NCI-H345 (cell line): Measurements from ENCODE around the gene ANKRD44.
"Not testable (repeated sequence)": the region's sequence is repeated elsewhere in the genome, so short reads cannot be mapped to it uniquely, and the experiment has no call there.

Experiments used
- DNase-seq: peaks from one replicate; lab custom pipeline; 2025; lab: John Stamatoyannopoulos, UW

Gene ANKRD44

DNA sequence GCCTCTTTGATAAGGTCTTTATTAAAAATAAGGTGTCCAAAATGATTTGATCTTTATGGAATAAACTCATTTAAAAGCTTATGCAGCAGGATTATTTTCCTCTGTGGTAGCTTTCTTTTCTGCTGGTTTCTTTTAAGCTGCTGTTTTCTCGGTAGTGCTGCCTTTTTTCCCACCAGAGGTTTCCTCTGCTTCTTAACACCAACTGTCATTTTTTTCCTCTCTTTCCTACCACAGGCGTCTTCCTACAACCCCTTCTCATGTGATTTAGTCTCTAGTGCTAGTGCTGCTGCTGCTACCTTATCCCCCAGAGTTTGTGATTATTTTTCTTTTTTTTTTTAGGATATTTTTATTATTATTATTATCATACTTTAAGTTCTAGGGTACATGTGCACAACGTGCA lies 281.9 kb downstream of the ANKRD44 start:
- DNase-seq, result no peak

DNA sequence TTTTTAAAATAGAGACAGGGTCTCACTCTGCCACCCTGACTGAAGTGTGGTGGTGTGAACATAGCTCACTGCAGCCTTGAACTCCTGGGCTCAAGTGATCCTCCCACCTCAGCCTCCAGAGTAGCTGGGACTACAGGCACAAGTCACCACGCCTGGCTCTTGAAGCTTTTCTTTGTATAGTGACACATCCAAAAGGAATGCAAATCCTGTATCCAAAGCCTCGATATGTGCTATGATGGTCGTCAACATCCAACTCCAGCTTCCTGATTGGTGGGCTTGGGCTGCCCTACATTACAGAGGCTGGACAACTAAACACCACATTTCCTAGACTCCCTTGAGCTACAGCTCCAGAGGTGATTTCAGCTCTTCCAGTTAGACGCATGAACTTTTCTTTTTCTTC lies 282.4 kb downstream of the ANKRD44 start:
- no peak for DNase-seq

DNA sequence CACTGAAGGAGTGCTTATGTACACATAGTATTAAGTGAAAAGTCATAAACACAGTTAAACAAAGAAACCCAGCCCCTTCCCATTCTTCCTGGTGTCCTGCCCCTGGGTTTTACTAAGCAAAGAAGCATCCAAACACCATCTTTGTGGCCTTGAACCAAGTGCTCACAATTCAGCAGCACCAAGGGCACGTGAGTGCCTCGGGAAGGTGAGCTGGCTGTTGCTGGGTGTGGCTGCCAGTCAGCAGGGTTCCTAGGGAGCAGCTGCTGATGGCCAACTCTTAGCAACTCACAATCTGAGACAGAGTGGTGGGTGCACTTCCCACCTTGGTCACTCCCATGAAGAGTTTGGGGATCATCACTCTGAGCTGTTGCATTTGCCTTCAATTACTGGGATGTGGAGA lies 286.4 kb downstream of the ANKRD44 start:
- DNase-seq, result peak; percentile 2

DNA sequence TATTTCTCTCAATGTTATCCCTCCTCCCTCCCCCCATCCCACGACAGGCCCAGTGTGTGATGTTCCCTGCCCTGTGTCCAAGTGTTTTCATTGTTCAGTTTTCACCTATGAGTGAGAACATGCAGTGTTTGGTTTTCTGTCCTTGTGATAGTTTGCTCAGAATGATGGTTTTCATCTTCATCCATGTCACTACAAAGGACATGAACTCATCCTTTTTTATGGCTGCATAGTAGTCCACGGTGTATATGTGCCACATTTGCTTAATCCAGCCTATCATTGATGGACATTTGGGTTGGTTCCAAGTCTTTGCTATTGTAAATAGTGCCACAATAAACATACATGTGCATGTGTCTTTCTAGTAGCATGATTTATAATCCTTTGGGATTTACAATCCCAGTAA lies 289.7 kb downstream of the ANKRD44 start:
- DNase-seq, result not testable (repeated sequence)

DNA sequence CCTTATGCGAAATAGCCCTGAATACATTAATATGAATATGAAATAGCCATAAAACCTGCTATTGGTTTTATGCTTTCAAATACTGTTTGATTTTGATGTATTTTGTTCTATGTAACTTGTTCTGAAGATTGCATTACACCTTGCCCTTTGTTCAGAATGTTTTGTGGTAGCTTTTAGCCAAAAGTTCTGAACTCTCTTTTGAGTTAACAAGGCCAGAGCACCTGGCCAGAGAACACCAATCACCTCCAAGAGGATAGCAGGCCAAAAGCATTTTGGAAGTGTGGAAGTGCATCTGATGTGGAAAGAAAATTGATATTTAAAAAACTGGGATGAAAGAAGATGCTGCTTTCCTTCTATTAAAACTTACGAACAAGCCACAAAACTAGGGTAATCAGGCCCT lies 297.5 kb downstream of the ANKRD44 start:
- DNase-seq, result no peak

DNA sequence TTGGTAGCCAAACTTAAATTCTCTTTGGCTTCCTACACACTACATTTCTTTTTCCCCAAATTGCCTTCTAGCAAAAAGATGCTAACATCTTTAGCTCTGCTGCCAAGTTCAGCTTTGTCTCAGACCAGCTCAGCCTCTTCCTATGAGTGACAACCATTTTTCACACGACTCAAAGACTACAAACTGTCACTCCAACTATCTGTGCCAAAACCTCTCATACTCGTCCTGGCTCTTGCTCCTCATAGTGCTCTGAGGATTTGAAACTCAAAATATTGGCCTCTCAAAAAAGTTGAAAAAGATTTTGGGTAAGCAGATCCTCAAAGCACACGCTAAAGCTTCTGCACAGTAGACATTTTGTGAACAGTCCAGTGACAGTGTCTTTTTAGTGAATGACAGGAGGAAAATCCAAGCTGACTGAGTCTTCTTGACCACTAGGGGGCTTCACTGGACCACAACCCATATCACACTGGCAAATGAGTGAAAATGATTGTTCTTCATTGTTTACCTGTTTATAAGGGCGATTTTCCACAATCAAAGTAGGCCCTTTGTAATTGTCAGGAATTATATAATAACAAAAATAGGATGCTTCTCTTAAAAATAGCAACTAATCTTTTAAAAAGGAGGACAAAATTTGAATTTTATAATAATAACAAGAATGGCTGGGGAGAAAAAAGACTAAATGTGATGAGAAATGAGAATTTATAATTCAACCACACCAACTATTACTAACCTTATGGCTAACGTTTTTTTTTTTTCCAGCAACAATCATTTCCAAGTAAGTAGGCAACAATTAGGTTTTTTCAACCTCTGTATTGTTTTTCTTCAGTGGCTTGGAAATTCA lies 298.6 kb downstream of the ANKRD44 start:
- peak; percentile 62 for DNase-seq

DNA sequence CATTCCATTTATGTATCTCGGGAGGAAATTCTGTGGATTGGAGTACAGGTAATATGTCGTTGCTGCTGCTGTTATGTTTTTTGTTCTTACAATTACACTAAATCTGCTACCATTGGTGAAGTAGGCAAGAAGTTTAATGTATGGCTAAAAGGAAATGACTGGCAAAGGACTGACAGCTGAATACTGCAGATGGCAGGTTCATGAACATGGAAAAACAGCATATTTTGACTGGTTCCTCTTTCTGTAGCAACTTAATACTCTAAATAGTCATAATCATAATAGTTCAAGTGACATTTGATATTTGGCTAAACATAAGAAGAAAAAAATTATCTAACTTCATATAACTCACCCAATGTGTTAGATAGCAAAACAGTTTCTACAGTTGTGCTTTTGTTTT lies 299.6 kb downstream of the ANKRD44 start:
- no peak for DNase-seq

DNA sequence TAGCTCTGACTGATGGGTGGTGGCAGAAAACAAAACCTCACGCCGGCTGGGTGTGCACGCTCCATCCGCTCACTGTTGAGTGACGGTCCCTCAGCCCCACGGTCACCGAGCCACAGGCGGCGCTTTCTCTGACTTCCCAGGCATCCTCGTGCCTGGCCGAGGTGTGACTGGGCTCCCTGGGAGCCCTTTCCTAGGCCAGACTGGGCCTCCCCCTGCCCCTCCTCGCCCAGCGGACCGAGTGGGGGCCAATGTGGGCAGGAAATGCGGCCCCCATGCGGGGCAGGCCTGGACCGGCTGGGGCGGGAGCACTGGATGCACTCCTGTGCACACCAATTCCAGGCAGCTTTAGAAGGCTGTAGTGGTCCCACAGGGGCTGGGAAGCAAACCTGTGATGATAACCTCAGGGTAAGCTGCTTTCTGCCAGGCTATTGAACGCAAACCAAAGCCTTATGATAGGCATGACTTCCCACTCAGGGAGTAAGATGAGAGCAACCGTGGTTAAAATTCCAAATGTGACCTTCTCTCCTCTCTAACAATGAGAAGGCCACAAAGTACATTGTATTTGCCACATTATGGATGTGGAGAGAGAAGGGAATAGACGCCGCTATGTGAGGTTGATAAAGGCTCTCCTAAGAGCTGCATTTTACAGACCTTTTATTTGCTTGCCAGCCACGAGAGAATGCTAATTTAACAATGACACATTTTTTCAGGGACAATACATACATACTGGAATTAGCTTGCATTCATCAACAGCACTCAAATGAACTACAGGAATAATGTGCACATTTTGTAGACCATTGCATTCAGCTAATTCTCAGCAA lies 300.2 kb downstream of the ANKRD44 start:
- DNase-seq, result no peak

DNA sequence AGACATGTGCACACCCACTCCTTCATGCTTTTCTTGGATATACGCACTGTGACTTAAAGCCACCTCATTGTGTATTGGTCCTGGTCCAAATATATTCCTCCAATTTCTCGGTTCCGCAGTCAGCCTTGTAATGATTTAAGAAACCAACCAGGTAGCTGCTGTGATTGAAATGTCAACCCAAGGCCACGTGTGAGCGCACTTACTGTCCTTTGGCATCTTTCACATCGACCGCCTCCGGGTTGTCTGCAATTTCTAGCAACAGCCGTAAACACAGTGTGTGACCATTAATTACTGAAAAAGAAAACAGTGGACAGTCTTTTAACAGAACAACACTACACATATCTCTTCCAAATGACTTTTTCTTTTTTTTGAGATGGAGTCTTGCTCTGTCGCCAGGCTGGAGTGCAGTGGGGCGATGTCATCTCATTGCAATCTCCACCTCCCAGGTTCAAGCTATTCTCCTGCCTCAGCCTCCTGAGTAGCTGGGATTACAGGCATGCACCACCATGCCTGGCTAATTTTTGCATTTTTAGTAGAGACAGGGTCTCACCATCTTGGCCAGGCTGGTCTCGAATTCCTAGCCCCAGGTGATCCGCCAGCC lies 301.7 kb downstream of the ANKRD44 start:
- not testable (repeated sequence) for DNase-seq

DNA sequence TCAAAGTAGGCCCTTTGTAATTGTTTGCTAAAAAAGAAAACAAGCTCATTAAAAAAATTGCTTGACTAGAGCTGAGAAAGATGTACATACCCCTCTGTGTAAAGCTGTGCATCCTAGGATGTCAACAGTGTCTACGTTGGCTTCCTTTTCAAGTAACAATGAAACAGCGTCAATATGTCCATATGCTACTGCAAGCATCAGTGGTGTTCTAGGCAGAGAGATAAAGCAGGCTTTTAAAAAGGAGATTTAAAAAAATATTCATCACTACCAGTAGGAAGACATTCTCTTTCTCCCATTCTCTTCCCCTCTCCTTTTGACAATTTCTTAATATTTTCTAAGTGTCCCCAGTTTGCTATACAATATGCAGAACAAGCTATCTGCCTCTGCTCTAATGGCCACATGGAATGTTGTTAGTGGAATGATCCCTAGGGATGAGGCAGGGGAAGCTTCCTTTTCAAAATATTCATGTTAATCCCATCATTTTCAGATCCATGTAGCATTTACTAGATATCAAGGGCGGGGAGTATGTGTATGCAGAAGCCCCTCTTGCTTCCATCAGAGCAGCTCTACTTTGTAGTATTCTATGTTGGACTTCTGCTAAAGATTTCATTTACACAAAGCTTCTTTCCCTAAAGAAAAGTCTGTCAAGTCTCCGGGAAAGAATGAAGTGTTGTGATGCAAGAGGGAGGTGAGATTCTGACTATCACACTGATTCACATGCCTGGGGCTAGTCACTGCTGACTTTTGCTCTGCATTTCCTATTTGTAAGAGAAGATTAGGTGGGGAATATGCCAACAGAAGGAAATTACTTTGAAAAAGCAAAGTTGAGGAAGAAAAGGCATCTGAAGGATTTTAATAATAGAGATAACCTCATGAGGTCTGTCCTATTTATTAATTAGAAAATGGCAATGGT lies 302.6 kb downstream of the ANKRD44 start:
- DNase-seq, result no peak

DNA sequence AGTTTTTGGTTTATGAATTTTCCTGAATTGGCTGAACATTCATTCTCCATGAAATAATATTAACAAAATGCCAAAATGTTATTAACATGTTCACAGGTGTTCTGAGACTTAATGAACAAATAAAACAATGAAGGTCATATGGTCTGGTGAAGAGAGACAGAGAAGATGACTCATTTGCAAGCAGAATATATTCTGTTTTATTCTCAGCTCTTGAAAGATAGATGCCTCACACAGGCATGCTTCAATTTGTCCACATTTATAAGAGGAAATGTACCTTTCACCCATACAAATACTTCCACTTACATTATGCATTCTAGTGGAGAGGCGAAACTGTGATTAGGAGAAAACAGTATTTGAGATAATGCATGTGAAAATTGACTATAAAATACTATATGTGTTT lies 308.7 kb downstream of the ANKRD44 start:
- DNase-seq, result no peak

DNA sequence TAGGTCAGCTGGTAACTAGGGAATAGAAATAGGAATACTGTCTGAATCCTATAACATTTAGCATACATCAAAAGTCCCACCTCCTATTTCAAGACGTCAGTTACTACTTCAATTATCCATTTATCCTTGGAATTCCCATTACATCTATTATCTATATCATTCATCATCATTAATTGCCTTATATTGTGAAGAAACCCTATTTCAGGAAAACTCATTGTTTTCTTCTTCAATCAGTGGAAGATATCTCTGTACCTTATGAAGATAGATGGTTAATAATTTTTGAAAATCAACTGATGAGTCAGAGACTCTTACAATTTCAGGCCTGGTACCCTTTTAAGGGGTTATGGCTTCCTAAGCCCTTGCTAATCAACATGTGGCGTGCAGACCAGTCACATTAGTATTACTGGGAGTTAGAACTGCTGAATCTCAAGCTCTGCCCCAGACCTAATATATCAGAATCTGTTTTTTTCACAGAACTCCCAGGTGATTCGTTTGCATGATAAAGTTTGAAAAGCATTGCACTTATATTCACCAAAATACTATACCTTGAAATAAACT lies 314.7 kb downstream of the ANKRD44 start:
- DNase-seq, result no peak

DNA sequence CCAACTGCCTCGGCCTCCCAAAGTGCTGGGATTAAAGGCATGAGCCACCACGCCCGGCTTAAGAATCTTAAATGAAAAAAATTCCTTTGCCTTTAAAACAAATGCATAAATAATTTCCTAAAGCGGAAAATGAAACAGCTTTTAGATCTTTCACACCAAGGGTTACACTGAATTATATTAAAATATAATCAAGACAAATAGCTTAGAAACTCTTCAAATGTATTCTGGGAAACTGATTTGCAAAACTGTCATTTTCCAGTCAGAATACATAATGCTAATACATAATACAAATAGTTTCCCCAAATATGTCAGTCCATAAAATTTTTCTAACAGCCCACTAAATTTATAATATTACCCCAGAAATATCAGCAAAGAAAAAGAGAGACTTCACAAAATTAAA lies 315.8 kb downstream of the ANKRD44 start:
- no peak for DNase-seq

DNA sequence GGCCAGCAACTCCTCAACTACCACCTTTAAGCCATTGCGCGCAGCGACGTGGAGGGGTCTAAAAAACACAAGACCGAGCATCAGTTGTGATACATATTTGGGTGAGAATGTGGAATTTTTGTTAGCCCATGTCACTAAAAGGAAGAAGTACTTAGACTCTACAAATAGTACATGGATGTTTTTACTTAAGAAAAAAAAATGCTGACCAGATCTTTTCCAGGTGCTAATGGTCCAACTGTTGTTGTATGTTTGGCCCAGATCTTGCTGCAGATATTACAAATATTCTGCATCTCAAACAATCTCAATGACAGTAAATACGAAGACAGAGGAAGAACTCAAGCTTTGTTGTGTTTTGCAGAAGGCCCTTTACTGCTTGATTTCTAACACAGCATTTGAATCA lies 317.0 kb downstream of the ANKRD44 start:
- no peak for DNase-seq

DNA sequence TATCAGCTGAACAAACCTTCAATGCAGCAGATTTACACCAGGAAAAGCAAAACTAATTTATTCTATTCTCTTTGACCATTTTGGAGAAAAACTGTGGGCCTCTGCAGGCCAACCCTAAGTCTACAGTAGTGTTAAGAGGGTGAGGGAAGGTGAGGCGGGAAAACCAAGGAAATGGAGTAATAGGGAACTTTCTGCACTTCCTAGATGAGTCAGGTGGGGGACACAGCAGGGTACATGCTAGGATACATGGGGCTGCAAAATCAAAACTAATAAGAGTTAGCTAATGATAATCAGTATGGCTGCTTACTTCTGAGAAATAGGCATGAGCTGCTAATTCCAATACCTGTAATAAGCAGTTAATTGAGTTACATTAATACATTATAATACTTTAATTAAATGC lies 318.1 kb downstream of the ANKRD44 start:
- DNase-seq, result no peak

DNA sequence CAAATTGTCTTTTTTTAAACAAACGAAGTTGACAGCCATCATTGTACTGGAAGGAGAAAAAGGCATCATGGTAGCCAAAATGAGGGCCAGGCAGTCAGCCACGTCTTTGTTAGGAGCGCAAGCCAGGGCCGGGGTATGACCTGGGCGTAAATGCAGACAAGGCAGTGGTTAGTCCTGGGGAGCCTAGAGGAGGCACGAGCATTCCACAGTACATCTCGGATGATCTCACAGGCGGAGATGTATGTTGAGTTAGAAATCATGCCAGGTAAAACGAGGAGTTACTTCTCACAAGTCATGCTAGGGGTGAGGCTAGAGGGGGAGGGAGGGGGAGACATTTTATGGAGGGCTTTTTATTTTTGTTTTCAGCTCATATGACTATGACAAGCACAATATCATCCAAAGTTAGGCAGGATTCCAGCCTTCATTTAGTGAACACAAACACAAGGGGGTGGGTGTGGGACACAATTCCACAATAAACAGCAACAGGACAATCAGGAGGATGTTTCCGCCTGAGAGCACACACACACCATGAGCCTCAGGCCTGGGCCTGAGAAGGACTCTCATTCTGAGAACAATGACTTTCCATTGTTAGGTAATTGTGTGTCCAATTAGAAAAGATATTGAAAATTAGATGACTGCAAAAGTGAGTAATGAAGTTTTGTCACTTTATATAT lies 319.7 kb downstream of the ANKRD44 start:
- no peak for DNase-seq

DNA sequence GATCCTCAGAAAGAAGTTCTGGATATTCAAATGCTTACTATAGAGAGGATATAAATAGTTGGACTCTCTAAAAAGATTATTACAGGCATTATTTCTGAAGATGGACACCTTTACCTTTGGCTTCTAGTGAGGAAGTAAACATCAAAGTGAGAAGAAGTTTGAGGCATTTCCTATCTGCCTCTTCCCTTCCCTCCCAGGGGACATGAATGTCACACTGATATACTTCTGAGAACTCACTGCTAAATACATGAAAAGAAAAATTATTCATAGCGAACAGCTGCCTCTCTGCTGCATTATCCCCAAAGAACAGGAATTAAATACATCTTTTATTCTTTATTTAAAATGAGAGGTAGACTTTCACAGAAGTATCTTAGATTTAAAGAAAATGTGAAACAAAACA lies 320.5 kb downstream of the ANKRD44 start:
- DNase-seq, result no peak

DNA sequence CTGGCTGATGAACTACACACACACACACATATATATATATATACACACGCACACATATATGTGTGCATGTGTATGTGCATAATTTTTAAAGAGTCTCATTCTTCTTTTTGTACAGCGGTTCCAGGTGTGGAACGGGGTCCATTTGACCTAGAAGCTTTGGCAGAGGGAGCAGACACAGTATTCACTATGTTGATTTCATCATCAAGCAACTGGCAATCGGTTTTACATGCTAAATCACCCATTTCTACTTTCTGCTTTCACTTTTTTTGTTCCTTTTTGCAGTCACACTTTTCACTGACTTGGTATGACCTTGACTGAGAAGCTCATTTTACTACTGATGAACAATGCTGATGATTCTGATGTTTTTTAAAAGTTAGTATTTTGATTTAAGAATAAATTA lies 321.1 kb downstream of the ANKRD44 start:
- DNase-seq, result no peak

DNA sequence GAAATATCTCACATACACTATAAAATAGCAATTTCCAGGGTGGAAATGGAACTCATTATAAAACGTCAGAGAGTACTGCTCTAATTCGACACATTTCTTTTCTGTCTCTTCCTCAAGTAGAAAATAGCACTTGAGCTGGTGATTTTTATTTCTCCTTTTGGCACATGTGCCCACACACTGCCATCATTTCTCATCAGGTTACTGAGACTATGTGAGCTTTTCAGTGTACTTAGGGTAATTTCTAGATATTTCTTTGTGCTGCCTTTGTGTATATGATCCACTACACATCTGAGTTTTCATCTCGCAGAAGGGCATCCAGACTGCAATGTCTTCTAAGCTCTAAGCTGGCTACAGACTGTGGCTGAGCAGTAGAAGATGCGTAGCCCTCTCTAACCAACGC lies 321.9 kb downstream of the ANKRD44 start:
- no peak for DNase-seq

DNA sequence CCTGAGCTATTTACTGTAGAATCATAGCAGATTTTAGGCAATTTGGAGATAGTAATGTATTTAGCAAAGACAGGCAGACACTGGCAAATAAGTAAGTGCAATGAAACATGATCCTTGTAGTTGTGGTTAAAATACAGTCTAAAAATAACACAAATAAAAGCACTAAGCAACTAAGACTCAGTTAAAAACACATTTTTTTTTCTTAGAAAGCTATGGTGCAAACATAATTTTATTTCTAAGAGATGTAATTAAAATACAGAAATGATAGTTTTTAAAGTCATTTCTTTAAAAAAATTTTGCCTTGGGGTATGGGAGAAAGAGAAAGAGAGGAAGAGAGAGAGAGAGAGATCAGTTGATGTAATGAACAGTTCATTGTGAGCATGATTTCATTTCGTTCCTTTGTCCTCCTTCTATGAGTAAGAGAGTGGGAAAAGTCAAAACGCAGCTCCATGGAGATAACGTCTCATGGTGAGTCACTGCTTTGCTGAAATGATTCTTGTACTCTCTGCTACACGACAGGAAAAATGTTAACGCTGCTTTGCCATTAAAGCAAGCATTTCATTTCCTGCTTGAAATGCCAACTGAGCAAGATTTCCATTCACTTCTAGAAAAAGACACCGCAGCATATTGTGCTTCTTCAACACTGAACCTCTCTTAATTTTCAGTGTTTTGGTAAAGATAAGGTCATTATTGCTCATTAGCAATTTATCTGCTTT lies 322.8 kb downstream of the ANKRD44 start:
- DNase-seq, result peak; percentile 78
